NOMO-1 treated with DMSO at 0.1 percent for 48 hours (cell line): ENCODE measurements around the gene NFIA.

ENCODE experiments used
- DNase-seq: peaks from one replicate; lab custom pipeline; 2025; ENCODE audit not compliant: unreplicated experiment; lab: John Stamatoyannopoulos, UW

NFIA gene

DNA sequence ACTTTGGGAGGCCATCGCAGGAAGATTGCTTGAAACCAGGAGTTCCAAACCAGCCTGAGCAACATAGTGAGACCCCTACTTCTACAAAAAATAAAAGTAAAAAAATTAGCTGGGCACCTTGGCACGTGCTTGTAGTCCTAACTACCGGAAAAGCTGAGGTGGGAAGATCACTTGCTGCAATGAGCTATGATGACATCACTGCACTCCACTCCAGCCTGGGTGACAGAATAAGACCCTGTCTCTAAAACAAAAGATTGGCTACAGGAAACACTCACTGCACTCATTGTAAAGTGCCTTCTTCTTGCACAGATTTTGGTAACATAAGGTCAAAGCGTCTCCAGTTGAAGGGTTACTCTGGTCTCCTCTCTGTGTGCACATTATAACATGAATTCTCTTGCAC lies 336.8 kb downstream of the NFIA start:
- DNase-seq, result no peak

DNA sequence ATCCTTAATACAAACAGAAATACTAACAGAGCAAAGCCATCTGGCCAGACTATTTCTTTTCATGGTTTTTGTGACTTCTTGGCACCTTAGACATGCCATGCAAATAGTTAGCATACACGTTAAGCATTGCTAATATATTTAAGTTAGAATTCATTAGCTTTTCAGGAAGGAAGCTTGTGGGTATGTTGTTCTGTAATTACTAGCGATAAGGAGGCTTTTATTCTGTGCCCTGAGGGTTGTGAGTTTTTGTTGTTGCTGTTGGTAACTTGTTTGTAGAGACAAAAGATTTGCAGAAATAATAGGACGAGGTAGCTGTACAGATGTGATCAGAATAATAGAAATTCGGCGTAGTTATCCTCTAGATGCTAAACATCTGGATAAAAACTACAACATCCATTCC lies 337.3 kb downstream of the NFIA start:
- DNase-seq, result no peak

DNA sequence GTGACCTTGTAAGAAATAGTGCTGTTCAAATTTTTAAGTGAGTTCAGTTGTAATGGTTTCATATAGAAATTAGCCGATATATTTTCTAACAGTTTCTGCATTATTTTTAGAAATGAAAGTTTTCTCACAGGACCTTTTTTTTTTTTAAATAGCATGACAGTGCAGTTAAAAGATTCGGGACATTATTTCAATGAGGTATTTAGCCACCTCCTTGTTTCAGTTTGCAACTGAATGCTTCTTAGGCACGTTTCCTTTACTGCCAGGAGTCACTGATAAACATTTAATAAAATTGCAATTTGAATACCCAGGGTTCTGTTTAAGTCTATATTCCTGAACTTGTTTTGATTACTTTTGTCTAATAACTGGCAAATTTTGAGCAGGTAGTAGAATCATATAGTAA lies 337.9 kb downstream of the NFIA start:
- no peak for DNase-seq

DNA sequence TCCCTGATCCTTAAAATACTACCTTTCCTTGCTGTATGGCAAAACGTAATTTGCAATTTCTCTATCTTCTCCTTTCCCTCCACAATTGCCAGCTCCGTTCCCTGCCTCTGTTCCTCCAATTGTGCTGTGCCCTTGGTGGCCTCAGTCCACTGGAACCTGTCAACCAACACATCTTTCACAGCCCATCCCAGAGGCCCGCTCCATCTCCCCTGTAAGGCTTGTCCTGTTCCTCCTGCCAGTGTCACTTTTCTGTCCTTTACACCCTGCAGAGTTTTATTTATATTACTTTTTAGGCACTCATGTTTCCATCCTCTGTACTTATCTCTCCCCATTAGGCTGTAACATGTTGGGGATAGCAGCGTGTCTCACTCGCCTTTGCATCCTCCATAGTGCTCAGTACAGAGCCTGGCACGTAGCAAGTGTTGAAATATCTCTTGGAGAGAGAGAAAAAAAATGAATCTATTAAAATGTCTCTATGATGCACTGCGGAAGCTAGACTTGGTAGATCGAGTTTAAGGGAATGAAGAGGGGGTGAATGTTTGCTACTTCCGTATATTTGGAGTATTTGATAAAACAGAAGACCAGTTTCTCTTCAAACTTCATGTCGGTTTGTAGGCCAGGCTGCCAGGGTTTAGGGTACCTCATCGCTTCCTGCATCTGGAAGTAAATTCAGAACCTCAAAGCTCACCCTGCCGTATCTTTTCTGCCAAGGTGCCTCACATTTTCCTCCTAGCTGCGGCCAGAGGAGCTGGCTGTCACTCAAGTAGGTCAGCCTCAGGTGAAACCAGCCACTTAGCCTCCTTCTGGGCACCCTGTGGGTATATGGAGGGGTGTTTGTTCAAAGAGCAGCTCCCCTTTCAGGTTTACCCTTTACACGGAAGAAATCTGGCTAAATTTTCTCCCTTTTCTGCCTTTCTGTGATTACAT lies 338.8 kb downstream of the NFIA start:
- DNase-seq, result no peak

DNA sequence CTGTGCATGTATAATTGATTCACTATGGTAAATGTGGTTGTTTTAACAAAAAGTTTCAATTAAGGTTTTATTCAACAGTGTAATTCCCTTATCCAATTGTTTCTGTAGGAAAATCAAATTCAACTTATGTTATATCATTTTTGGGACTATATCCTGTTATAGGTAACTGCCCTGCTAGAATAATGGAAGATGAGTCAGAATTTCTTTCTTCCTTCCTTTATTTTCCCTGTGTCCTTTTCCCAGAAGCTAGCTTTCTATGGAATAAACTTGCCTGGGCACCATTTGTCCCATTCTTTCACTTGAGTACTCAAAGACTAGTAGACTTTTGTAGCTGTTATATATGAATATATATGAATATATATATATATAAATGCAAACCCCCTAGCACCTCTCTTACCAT lies 341.3 kb downstream of the NFIA start:
- DNase-seq, result no peak

DNA sequence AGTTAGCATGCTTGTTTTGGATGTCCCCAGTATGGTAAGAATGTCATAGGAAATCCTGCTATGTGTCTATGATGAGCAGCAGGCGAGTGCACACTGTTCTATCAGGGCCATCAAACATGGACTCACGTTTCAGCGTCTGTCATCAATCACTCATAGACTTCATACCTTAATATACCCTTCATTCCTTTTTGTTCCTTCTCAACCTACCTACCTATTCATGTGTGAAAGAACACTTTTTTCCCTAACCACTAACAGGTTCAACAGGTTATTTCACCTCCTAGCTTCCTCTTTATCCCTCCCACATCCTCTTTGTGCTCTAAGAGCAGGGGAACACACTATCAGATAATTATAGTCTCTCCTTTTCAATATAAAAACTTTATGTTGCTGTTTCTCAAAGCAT lies 342.0 kb downstream of the NFIA start:
- no peak for DNase-seq

DNA sequence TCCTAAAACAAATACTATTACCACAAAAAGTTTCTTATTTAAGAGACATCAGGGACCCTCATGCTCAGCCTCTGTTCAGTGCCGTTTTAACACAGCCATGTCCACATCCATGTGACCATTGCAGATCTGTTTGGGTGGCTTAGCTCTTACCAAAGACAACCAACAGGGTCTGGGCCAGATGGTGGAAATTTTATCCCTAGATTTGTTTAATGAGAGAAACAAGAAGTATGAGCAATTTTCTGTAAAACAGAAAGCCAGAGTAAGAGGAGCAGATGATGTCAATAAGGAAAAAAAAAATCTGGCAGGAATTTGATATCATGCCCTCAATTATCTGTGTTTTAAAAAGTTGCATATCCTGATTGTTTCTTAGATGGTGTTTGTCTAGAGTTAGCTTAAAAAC lies 342.7 kb downstream of the NFIA start:
- no peak for DNase-seq

DNA sequence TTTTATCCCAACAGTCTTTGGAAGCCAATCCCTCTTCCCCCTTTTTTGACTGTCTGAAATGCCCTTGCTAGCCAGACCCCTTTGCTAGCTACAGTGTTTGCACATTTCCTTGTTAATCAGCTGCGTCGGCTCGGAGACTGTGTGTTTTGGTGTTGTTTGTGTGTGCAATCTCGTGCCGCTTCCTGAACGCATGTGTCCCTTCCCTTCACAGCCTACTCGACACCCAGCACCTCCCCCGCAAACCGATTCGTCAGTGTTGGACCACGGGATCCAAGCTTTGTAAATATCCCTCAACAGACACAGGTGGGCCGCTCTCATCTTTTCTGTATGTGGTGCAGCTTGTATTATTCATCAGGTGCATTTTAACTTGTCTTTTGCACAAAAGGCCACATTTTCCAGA lies 343.9 kb downstream of the NFIA start:
- no peak for DNase-seq

DNA sequence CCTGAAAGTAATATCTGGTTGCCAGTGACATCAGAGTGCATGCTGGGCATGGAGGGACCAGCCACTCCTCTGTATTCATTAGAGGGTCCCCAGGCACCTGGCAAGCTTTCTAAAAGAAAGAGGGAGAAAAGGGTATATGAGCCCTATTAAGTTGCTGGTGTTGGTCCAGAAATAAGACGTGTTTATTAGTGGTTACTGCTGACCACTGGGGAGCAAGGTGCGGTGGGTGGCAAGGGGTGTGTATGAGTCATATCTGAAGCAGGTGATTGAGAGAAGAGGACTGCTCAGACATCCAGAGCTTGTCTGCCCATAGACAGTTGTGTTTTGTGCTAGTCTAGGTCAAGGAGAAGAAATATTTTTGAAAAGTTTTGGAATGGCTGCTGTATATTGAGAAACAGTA lies 344.5 kb downstream of the NFIA start:
- DNase-seq, result no peak

DNA sequence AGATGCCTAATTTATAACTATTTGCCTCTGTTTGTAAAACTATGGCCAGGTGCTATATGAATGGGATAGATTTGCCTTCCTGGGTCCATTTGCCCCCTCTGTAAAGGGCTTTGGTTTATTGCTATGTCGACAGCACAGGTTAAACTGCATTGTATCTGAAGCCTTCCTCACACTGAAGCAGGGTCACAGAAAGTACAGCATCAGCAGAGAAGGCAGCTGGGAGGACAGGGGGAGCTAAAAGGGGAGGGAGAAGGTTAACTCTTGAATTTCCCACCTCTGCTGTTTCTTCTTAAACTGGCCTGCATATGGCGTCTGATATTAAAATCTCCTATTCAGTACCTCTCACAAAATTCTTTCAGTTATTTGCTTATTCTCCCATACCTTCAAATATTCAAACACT lies 345.1 kb downstream of the NFIA start:
- no peak for DNase-seq

DNA sequence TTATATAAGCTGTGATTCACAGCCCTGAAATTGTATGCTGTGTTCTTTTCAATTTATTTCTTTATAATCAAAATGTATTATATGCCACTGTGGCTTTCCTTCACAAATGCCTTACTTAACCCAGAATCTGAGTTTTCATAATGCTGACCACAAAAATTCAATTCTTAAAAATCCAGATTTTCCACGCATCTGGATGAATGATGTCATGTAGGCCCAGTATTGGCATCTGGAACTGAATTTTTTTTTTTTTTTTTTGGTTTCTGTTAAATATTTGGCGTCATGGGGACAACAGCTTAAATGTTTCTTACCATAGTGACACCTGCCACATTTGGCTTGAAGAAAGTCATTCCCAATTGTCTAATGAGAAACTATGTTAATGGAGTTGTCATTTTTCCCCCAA lies 345.8 kb downstream of the NFIA start:
- DNase-seq, result no peak

DNA sequence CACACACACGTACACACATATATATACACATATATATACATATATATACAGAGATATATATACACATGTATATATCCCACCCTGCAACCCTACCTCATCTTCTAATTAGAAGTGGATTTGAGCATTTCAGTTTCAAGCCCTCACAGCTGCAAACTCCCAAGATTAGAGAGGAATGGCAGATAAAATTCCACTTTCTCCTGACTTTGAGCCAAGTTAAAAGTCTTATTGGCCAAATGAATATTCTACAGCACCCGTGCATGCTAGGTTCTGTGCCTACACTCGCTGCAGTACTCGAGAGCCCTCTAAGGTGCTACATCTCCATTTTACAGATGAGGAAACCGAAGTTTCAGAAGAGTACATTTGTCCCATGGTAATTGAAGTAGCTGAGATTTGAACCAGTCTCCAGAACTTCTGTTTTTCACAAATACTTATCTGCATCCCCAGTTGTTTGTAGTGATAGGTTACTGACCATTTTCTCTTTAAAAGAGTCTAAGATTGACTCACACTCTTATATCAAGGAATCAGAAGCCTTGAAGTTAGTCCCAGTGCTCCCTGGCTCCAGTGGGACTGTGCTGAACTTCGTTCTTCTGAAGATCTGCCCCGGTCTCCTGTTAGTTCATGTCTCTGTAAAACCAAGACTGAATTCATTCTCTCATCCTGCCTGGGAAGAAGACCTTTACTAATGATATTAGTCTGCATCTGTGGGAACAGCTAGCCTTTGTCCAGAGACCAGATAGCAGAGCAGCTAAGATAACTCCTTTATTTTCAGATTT lies 350.4 kb downstream of the NFIA start:
- no peak for DNase-seq

DNA sequence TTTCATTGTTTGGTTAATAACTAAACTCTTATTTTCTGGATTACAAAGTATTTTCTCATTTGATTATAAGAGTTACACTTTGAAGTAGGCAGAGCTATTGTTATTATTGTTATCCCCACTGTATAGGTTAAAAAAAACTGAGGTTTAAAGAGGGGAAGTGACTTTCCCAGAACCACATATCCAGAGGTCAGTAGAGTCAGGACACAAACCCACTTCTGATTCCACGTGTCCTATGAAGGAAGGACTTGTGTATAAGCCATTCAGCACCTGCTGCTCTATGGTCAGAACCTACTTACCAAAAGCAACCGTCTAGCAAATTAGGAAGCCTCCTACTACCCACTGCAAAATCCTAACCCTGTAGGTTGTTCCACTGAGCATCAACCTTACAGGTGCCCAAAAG lies 351.3 kb downstream of the NFIA start:
- no peak for DNase-seq

DNA sequence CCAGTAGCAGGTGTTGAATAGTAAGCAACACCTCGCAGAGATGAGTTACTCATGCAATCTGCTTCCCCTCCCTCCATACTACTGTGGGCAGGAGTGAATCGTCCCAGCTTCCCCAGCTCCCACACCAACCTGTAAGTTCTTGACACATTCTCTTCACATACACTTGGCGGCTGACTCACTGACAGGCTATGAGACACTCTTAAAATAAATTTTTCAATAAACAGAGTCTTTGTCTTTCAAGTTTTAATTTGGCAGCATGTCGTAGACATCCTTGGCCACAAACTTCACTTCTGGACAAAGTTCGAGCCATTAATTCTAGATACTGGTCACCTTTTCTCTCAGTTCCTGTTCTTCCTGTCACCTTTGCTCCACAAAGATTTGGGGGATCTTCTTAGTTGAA lies 351.9 kb downstream of the NFIA start:
- no peak for DNase-seq

DNA sequence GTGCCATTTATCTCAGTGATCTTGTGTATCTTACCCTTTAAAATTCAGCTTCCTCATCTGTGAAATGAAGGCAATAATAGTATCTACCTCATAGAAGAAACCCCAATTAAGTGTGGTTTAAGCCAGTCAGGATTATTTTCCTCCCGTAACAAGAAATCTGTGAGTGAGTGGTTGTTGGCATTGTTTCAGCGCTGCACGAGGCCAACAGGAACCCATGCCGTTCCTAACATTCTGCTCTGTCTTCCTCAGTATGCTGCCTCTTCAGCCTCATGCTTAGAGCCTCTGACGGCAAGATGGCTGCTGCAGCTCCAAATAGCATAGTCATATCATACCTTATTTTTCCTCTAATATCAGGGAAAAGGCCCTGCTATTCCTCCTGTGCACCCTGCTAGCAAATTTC lies 352.9 kb downstream of the NFIA start:
- no peak for DNase-seq

DNA sequence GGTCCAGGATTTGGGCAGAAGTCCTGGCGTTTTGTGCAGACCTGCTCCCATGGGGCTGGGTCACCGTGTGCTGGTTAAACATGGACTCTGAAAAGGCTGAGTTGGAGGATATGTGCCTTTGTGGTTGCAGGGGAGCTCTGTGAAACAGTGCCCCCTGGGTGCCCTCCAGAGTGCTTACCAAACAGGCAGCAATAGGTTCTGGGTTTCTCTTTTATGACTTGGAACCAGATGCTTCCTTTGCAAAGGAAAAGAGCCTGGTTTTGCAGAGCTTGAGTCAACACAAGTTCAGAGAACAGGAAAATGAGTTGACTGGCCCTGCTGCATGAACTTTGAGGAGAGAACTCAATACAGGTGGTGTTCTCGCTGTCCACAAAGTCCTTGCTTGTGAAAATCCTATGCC lies 353.7 kb downstream of the NFIA start:
- DNase-seq, result no peak

DNA sequence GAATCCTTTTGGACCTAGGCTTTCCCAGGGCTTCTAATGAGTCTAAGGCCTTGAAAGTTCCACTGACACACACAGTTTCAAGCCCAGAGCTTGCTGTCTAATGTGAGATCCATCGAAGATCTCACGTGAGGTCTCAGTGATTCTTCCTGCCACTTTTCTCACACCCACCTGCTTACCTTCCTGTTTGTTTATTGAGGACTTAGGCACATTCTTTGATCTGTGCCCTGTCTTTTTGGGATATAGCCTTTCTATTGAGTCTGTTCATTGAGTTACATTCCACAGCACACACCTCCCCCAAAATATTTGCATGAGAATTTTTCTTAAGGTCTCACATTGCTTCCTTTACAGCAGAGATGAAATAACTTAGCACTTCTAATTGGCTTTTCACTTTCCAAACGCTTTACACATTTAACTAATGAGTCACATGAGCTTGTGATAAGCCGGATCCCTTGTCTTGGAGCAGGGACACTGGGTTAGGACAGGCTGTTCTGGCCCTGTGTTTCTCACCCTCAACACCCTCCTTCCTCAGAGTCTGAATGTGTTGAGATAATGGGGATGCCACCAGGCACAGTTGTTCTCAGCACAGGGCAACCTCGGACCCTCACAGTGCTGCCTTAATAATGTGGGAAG lies 354.2 kb downstream of the NFIA start:
- DNase-seq, result no peak

DNA sequence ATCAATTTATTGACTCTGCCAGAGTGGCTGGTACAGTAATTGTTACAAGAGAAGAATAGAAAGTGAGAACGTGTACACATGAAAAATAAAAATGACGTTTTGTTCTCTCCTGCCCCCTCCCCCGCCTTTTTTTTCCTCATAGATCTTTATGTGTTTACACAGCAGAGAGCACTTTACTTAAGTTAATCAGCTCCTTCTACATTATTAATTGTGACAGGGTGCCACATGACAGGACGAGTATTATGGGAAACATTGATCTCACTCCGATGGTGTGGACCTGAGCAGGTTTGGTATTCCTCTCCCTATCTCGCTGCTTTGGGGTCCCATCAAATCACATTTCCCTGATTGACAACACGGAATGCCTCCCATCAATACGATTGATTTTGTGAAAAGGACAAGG lies 356.9 kb downstream of the NFIA start:
- no peak for DNase-seq

DNA sequence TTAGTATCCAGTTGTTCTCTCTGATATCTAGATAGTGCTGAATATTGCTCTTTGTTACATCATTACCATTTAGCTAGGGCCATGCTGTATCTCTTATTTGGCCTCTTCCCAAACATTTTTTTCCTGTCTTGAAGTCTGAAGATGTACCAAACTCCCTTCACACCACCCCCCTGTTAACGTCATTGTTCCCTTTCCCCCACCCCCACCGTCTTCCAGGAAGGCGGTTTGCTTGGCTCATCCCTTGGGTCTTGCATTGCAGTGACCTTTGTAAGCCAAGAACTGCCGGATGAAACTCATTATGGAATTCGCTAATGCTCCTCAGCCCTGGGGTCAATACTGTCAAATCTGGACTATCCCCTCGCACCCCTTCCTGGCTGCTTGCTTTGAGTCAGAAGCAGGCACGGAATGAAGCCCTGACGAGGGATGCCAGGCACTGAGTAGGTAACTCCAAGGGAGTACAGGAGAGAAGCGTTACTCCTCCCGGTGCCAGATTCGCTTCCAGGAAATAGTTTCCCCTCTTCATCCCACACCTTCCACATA lies 359.4 kb downstream of the NFIA start:
- DNase-seq, result no peak

DNA sequence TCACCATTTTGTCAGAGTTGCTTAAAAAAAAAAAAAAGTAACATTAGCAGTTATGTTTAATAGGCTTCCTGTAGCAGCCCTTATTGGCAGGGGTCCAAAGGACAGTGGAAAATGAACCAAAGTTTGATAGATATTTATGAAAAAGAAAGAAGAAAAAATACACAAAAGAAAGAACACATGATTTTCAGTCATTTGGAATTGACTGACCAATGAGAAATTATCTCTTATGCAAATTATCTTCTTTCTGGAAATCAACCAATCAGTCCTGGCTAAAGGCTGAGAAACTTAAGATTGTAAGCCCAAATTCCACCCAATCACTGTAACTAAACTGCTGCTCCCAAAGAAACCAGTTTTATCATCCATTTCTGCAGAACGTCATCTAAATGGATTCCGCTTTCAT lies 360.2 kb downstream of the NFIA start:
- DNase-seq, result no peak

DNA sequence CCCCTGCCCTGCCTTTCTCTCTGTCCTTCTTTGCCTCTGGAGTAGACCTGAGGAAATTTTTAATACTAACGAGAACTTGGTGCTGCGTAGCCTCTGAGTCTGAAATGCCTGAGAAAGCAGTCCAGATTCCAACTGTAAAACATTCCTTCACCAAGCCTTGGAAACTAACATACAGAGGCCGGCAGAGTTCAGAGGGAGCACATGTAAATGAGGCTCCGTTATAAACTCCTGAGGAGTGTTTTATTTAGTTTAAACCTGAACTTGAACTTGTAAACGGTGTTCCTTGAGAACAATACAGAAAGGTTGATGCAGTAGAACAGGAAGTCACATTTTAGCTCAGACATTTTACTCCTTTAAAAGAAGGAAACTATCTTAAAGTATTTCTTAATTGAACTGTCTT lies 361.9 kb downstream of the NFIA start:
- no peak for DNase-seq
